ENCODE data around the gene B3GNT4.

- no peak for TF ChIP-seq CTCF (IDR thresholded peaks at IDR 0.05)
- no peak for TF ChIP-seq POLR2A (IDR thresholded peaks at IDR 0.05)
These were observed 3.5 kb downstream of the B3GNT4 start for GRCh38 chr12:122206976-122207375.

All from heart left ventricle (tissue), 13 donors.